ENCODE results near the gene CLNK. TPM values are rescaled to one million over a fixed set of nuclear protein-coding genes. Genes with fewer than 3 reads are reported as not detected.

The CLNK gene
- polyA plus RNA-seq, 1 of the 3 experiments (the other 2 are of a cell fraction): not detected

DNA sequence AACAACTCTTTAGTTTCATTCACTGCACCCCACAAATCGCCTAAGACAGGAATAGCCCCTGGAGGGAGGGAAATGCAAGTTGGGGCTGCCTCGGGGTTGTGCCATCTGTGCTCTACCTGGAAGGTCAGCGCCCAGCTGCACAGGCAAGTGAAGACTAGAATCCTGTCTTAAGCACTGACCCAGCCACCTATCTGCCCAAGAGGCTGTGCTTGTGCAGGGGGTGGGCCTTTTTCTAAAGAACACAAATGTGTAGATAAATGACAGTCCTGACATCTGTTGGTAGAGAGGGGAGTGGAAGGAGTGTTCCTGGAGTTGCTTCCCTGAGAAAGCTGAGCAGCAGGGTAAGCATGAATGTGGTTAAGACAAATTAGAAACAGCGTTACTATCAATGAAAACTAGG lies 243.1 kb downstream of the CLNK start:
- 75% methylated on average over 4 of the region's 4 CpGs for WGBS (ENCODE audit: low lambda C conversion rate)
- Histone ChIP-seq H3K27me3 (ENCODE audit: insufficient read depth) (no peaks in the 10 kb centered on the region), H3K4me3 (ENCODE audit: low read depth in 2 of 2, low read length in 1 of 2) (no peak overlapping the region), H3K79me2 (ENCODE audit: insufficient read depth) (no peaks in the 10 kb centered on the region), H3F3A (replicated peaks; ENCODE audit: insufficient read depth) (no peaks in the 10 kb centered on the region), H3K36me3 (replicated peaks in 1 of 2; ENCODE audit: control insufficient read depth in 1 of 2, insufficient read depth in 2 of 2, low read length in 1 of 2) (peaks cover 21 to 27% of the 10 kb centered on the region in 2 experiments), H3K4me2 (no peak overlapping the region), H3K4me1 (ENCODE audit: control insufficient read depth in 1 of 2, insufficient read depth in 2 of 2, low read depth in 1 of 2, low read length in 1 of 2) (no peaks in the 10 kb centered on the region), H4K20me1 (ENCODE audit: insufficient read depth) (no peaks in the 10 kb centered on the region), H3K9me3 (no peaks in the 10 kb centered on the region), H3K9ac (no peak overlapping the region), H3K9me2 (no peaks in the 10 kb centered on the region), H3K27ac (ENCODE audit: low read depth in 2 of 2, low read length in 1 of 2) (no peak overlapping the region), H2AFZ (ENCODE audit: low read depth) (no peak overlapping the region)
- no peak for TF ChIP-seq TCF12 (IDR thresholded peaks at IDR 0.05)
- no peak for TF ChIP-seq NRF1 (IDR thresholded peaks at IDR 0.05; ENCODE audit: low read depth, low read length)
- TF ChIP-seq RAD21 (IDR thresholded peaks at IDR 0.05; ENCODE audit: low read length): no peak
- TF ChIP-seq EZH2phosphoT487 (IDR thresholded peaks at IDR 0.05; ENCODE audit: borderline replicate concordance, low read depth): no peak
- no peak for TF ChIP-seq JUND (IDR thresholded peaks at IDR 0.05)
- no peak for TF ChIP-seq SIN3A (IDR thresholded peaks at IDR 0.05; ENCODE audit: borderline replicate concordance, low read depth, low read length)
- TF ChIP-seq, protein P1, sequence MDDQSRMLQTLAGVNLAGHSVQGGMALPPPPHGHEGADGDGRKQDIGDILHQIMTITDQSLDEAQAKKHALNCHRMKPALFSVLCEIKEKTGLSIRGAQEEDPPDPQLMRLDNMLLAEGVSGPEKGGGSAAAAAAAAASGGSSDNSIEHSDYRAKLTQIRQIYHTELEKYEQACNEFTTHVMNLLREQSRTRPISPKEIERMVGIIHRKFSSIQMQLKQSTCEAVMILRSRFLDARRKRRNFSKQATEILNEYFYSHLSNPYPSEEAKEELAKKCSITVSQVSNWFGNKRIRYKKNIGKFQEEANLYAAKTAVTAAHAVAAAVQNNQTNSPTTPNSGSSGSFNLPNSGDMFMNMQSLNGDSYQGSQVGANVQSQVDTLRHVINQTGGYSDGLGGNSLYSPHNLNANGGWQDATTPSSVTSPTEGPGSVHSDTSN (IDR thresholded peaks at IDR 0.05): no peak
- TF ChIP-seq NFIC (IDR thresholded peaks at IDR 0.05; ENCODE audit: borderline replicate concordance): no peak
- TF ChIP-seq GABPA (IDR thresholded peaks at IDR 0.05; ENCODE audit: low read depth): no peak
- TF ChIP-seq CHD2 (IDR thresholded peaks at IDR 0.05; ENCODE audit: low read length, partially characterized antibody): no peak
- no peak for TF ChIP-seq FOXJ3 (CRISPR knock-in tag; IDR thresholded peaks at IDR 0.05)
- TF ChIP-seq, protein P2, sequence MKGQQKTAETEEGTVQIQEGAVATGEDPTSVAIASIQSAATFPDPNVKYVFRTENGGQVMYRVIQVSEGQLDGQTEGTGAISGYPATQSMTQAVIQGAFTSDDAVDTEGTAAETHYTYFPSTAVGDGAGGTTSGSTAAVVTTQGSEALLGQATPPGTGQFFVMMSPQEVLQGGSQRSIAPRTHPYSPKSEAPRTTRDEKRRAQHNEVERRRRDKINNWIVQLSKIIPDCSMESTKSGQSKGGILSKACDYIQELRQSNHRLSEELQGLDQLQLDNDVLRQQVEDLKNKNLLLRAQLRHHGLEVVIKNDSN (IDR thresholded peaks at IDR 0.05; ENCODE audit: borderline replicate concordance, low read depth): no peak
- no peak for TF ChIP-seq YY1 (IDR thresholded peaks at IDR 0.05; ENCODE audit: low read depth)
- no peak for TF ChIP-seq RFX5 (IDR thresholded peaks at IDR 0.05; ENCODE audit: low read length)
- CTCF ChIA-PET: no interaction called here
- DNase-seq: no peak
- POLR2A ChIA-PET: no interaction called here

DNA sequence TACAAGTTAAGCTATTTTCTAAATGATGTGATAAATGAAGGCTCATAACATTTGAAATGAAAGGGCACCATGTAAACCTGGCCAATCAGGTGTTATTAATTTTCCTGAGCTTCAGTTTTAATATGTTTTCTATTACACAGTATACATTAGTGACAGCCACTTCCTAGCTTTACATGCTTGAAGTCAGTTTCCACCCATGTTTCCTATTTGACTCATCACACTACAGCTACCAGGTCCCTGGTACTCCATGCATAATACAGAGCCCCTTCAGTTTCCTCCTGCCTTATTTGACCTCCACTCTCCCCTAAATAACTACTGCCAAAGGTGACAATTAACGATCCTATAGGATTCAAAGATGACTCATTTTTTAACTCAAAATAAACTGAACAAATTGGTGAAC lies 245.6 kb downstream of the CLNK start:
- no peaks in the 10 kb centered on the region for H3K4me1 ChIP-seq (ENCODE audit: control insufficient read depth in 1 of 2, insufficient read depth in 2 of 2, low read depth in 1 of 2, low read length in 1 of 2)
- no peaks in the 10 kb centered on the region for H4K20me1 ChIP-seq (ENCODE audit: insufficient read depth)
- POLR2A ChIA-PET: no interaction called here
- TF ChIP-seq GABPA (IDR thresholded peaks at IDR 0.05; ENCODE audit: low read depth) (no peak), SIN3A (IDR thresholded peaks at IDR 0.05; ENCODE audit: borderline replicate concordance, low read depth, low read length) (no peak), MXI1 (IDR thresholded peaks at IDR 0.05; ENCODE audit: low read depth, low read length) (no peak), GATA2 (CRISPR knock-in tag; IDR thresholded peaks at IDR 0.05) (no peak)
- TF ChIP-seq, protein P3, sequence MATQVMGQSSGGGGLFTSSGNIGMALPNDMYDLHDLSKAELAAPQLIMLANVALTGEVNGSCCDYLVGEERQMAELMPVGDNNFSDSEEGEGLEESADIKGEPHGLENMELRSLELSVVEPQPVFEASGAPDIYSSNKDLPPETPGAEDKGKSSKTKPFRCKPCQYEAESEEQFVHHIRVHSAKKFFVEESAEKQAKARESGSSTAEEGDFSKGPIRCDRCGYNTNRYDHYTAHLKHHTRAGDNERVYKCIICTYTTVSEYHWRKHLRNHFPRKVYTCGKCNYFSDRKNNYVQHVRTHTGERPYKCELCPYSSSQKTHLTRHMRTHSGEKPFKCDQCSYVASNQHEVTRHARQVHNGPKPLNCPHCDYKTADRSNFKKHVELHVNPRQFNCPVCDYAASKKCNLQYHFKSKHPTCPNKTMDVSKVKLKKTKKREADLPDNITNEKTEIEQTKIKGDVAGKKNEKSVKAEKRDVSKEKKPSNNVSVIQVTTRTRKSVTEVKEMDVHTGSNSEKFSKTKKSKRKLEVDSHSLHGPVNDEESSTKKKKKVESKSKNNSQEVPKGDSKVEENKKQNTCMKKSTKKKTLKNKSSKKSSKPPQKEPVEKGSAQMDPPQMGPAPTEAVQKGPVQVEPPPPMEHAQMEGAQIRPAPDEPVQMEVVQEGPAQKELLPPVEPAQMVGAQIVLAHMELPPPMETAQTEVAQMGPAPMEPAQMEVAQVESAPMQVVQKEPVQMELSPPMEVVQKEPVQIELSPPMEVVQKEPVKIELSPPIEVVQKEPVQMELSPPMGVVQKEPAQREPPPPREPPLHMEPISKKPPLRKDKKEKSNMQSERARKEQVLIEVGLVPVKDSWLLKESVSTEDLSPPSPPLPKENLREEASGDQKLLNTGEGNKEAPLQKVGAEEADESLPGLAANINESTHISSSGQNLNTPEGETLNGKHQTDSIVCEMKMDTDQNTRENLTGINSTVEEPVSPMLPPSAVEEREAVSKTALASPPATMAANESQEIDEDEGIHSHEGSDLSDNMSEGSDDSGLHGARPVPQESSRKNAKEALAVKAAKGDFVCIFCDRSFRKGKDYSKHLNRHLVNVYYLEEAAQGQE (IDR thresholded peaks at IDR 0.05; ENCODE audit: low read depth, low read length): no peak
- TF ChIP-seq, protein P4, sequence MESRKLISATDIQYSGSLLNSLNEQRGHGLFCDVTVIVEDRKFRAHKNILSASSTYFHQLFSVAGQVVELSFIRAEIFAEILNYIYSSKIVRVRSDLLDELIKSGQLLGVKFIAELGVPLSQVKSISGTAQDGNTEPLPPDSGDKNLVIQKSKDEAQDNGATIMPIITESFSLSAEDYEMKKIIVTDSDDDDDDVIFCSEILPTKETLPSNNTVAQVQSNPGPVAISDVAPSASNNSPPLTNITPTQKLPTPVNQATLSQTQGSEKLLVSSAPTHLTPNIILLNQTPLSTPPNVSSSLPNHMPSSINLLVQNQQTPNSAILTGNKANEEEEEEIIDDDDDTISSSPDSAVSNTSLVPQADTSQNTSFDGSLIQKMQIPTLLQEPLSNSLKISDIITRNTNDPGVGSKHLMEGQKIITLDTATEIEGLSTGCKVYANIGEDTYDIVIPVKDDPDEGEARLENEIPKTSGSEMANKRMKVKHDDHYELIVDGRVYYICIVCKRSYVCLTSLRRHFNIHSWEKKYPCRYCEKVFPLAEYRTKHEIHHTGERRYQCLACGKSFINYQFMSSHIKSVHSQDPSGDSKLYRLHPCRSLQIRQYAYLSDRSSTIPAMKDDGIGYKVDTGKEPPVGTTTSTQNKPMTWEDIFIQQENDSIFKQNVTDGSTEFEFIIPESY (IDR thresholded peaks at IDR 0.05; ENCODE audit: borderline replicate concordance, low read depth): no peak
- TF ChIP-seq, protein P5, sequence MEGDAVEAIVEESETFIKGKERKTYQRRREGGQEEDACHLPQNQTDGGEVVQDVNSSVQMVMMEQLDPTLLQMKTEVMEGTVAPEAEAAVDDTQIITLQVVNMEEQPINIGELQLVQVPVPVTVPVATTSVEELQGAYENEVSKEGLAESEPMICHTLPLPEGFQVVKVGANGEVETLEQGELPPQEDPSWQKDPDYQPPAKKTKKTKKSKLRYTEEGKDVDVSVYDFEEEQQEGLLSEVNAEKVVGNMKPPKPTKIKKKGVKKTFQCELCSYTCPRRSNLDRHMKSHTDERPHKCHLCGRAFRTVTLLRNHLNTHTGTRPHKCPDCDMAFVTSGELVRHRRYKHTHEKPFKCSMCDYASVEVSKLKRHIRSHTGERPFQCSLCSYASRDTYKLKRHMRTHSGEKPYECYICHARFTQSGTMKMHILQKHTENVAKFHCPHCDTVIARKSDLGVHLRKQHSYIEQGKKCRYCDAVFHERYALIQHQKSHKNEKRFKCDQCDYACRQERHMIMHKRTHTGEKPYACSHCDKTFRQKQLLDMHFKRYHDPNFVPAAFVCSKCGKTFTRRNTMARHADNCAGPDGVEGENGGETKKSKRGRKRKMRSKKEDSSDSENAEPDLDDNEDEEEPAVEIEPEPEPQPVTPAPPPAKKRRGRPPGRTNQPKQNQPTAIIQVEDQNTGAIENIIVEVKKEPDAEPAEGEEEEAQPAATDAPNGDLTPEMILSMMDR (IDR thresholded peaks at IDR 0.05): no peak

More for the DNA sequence above, 245.6 kb downstream of the CLNK start:
- H3F3A ChIP-seq (replicated peaks; ENCODE audit: insufficient read depth): no peaks in the 10 kb centered on the region
- H3K27ac ChIP-seq (ENCODE audit: low read depth in 2 of 2, low read length in 1 of 2): no peak overlapping the region
- no peak for DNase-seq
- no peaks in the 10 kb centered on the region for H3K9me3 ChIP-seq
- 68% methylated on average over 1 of the region's 1 CpG for WGBS (ENCODE audit: low lambda C conversion rate)
- H3K9ac ChIP-seq: no peak overlapping the region
- no peaks in the 10 kb centered on the region for H3K79me2 ChIP-seq (ENCODE audit: insufficient read depth)
- H3K9me2 ChIP-seq: no peaks in the 10 kb centered on the region
- no peaks in the 10 kb centered on the region for H3K27me3 ChIP-seq (ENCODE audit: insufficient read depth)
- no peak overlapping the region for H3K4me3 ChIP-seq (ENCODE audit: low read depth in 2 of 2, low read length in 1 of 2)
- CTCF ChIA-PET: interaction anchor here (1.1 kb wide), 1 partner anchor 22 kb away, joined by 3 read pairs; no protein-coding TSS in a partner anchor
- H3K36me3 ChIP-seq (replicated peaks in 1 of 2; ENCODE audit: control insufficient read depth in 1 of 2, insufficient read depth in 2 of 2, low read length in 1 of 2): peaks cover 0 to 3% of the 10 kb centered on the region in 2 experiments
- H3K4me2 ChIP-seq: no peak overlapping the region
- no peak overlapping the region for H2AFZ ChIP-seq (ENCODE audit: low read depth)
